Fibroblast of upper back skin (primary cell): ENCODE measurements around the gene TSSK2.
"Not testable (repeated sequence)": the region's sequence is repeated elsewhere in the genome, so short reads cannot be mapped to it uniquely, and the experiment has no call there.

Source experiments
- DNase-seq: peaks from one replicate; pipeline ENCODE4 v3.0.0-alpha.2; 2013

The TSSK2 gene

GRCh38 chr22:19146215-19146968 is 15.3 kb downstream of the TSSK2 start:
- no peak for DNase-seq

GRCh38 chr22:19147195-19147780 is 16.2 kb downstream of the TSSK2 start:
- no peak for DNase-seq

DNA sequence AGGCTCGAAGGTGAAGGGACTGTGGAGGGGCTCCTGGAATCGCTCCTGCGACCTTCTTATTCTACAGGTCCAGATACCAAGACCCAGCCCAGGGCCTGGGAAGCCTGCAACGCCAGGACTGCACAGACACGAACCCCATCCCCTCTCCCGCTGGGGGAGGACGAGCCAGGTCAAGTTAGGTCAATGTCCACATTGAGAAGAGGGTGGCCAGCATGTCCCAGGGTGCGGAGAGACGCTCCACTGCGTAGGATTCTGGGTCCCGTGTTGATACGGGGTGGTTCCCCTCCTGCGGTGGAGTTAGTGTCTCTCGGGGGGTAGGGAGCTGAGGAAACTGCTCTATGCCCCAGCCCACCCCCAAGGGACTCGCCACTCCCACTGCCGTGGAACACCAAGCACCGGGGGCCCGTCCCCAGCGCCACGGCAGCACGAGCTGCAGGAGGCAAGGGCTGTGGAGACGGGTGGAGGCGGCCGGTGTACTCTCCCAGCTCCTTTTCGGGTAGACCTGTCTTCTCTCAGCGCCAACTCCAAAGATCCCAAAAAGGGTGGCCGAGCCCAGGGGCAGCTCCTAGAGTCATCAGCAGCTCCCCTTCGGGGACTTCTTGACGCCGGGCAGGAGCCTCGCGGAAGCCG is 17.4 kb downstream of the TSSK2 start:
- DNase-seq: no peak

DNA sequence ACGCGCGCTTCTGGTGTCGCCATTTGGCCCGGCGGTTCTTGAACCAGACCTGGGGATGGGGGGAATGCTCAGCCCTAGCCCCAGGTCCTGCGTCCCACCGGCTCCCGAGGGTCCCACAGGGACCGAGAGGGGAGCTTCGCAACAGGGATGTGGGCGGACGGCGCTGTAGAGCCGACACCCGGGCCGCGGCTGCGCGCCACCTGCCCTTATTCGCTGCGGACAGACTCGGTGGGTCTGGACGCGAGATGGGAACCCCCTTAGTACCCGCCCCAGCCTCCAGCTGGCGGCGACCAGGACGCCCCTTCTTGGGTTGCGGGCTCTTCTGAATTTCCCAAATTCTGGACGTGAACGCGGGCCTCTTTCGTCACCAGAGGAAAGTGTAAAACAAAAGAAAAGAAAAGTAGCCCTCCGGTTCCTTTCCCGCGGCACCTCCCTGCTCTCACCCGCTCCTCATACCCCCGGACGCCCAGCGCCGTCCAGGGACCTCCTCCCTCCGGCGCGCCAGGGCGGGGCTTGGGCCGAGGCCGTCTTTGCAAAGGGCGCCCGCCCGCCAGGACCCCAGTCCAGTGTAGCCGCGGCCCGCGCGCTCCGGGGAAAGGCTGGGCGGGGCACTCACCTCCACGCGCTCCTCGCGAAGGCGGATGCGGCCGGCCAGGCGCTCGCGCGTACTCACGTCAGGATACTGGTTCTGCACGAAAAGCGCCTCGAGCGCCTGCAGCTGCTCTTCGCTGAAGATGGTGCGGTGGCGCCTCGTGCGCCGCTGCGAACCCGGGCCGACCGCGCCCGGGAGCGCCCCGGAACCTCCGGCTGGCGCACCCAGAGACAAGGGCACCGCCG is 18.2 kb downstream of the TSSK2 start:
- no peak for DNase-seq

GRCh38 chr22:19149991-19150390 is 18.9 kb downstream of the TSSK2 start, which contains the start of gene GSC2:
Gene GSC2 (minus strand): TSS chr22:19150292. CDS start chr22:19150283, 9 bp downstream.
- DNase-seq: no peak

DNA sequence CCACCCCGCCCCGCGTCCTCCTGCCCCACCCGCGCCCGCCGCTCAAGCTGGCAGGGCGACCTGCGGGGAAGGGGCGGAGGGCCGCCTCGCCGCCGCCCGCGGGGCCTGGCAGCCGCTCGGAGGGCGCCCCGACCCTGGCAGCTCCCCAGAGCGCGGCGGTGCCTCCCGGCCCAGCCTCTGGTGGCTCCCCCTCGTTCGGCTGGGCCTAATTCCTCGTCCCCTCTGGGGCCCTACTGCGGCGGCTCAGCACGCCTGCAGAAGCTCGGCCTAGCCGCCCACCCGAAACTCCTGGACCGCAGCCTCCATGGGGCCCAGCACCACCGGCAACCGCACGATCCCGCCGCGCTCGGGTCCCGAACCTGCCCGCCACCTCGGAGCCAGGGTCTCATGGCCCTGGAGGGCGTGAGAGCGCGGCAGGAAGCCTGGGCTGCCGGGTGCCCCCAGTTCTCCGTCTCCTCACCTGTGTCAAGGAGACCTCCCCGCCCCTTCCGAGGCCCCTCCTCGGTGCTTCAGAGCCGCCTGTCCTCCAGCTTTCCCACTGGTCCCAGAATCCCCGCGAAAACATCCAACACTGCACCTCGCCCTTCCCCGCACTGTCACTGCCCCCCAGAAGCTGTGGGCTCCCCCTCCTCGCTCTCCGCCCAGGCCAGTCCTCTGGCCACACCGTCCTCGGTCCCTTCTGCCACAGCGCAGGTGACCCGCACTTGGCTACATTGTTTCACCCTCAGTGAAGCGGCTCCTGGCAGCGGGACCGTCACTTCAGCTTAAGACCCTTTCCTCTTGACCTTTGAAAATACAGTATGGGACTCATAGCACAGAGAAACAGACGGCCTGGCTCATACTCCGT is 19.6 kb downstream of the TSSK2 start:
- no peak for DNase-seq

GRCh38 chr22:19151329-19152191 is 20.5 kb downstream of the TSSK2 start:
- DNase-seq: no peak

DNA sequence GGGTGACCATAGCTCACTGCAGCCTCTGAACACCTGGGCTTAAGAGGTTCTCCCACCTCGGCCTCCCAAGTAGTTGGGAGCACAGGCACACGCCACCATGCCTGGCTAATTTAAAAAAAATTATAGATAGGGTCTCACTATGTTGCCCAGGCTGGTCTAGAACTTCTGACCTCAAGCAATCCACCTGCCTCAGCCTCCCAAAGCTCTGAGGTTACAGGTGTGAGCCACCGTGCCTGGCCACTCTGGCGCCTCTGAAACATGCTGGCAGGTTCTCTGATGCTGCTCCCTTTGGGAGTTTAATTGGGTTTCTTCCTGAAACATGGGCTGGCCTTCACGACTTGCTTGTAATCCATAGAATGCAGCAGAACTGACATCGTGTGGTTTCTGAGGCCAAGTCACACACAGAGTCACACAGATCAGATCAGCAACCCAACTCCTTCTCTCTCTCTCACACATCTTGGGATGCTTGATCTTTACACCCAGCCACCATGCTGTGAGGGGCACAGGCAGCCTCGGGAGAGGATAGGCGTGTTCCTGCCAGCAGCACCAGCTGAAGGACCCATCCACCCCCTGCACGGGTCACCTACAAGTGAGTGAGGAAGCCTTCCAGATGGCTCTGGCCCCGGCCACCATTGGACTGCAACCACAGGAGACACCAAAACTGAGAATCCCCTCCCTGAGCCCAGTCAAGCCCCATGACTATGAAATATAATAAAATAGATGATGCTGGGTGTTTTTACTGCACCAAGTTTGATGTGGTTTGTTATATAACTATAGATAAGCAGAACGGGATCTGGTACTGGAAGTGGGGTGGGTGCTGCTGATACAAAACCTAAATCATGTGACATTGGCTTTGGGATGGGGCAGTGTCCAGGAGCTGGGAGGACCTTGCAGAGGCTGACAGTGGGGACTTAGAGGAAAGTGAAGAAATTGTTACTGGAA is 22.1 kb downstream of the TSSK2 start:
- no peak for DNase-seq

DNA sequence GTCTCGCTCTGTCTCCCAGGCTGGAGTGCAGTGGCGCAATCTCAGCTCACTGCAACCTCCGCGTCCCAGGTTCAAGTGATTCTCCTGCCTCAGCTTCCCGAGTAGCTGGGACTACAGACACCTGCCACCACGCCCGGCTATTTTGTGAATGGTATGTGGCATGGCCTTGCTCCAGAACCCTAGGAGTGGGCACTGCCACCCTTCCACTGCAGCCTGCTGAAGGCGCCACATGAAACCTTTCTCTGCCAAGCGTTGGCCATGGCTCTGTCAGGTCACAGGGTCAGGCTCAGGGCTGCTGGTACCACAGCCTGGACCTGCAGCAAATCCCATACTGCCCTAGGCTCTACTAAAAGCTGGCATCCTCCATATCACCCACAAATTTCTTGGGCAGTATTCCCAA is 25.0 kb downstream of the TSSK2 start:
- DNase-seq: not testable (repeated sequence)

DNA sequence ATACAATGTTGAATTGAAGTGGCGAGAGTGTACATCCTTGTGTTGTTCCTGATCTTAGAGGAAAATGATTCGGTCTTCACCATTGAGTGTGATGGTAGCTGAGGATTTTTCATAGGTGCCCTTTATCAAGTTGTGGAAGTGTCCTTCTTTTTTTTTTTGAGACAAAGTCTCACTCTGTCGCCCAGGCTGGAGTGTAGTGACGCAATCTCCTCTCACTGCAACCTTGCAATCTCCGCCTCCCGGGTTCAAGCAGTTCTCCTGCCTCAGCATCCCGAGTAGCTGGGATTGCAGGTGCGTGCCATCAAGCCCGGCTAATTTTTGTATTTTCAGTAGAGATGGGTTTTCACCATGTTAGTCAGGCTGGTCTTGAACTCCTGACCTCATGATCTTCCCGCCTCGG is 27.5 kb downstream of the TSSK2 start:
- DNase-seq: not testable (repeated sequence)

DNA sequence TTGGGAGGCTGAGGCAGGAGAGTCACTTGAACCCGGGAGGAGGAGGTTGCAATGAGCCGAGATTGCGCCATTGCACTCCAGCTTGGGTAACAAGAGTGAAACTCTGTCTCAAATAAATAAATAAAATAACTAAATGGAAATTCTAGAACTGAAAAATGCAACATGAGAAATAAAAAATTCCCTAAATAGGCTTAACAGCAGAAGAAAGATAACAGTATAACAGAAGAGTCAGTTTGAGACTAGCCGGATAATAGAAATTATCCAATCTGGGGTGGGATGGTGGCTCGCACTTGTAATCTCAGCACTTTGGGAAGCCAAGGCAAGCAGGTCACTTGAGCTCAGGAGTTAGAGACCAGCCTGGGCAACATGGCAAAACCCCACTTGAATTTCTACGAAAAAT is 33.3 kb downstream of the TSSK2 start:
- DNase-seq: no peak

- no peak for DNase-seq
Observed at GRCh38 chr22:19166421-19166820, 35.3 kb downstream of the TSSK2 start.

DNA sequence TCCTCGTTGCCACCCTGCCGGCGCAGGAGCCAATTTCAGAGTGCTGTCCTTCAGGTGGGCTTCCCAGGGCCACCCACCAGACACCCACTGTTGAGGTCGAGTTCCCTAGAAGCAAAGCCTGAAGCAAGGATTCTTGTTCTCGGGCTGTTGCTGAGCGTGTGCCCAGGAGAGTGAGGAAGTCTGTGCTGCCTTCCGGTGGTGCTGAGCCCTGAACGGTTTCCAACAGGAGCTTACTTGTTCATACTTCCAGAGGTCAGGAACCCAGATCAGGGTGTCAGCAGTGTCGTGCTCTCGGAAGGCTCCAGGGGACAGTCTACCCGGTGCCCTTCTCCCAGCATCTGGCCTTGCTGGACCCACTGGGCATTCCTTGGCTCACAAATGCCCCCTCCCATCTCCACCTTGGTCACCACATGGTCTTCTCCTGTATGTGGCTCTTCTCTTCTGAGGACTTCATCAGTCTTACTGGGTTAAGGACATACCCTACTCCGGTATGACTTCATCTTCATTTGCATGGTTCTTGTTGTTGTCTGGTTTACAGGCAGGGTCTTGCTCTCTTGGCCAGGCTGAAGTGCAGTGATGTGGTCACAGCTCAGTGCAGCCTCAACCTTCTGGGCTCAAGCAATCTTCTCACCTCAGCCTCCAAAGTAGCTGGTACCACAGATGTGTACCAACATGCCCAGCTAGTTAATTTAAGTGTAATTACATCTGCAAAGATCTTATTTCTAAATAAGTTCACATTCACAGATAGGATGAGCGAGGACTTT is 36.2 kb downstream of the TSSK2 start:
- no peak for DNase-seq

- DNase-seq: no peak
Observed at GRCh38 chr22:19168088-19168890, 37.2 kb downstream of the TSSK2 start.

GRCh38 chr22:19169002-19169946 is 38.2 kb downstream of the TSSK2 start:
- no peak for DNase-seq

DNA sequence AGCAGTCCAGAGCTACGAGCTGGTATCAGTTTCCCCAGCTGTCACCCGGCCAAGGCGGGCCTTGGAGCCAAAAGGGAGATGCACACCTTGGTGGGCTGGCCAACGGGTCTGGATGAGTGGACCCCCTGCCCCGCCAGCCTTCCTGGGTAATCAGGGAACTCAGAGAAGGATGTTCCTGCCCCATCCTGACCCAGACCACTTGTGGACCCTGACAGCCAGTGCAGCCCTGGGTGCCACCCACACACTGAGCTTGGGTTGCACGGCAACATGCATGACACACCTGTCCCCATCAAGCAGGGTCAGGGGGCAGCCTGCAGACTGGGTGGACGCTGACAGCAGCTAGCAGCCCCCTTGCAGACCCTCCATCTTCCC is 38.8 kb downstream of the TSSK2 start:
- no peak for DNase-seq
